ENCODE measurements around the gene CLIP4.

CLIP4 gene

GRCh38 chr2:29184531-29184930 is 69.3 kb downstream of the CLIP4 start:
- no peak overlapping the region for H3K27ac ChIP-seq (ENCODE audit: poor library complexity, severe bottlenecking)
- no peak for DNase-seq (ENCODE audit: low spot score)
- no peaks in the 10 kb centered on the region for H3K27me3 ChIP-seq (ENCODE audit: insufficient read depth, poor library complexity, severe bottlenecking)
- ATAC-seq (ENCODE audit: low read depth) = no peak
- H3K36me3 ChIP-seq (ENCODE audit: low read depth) = peaks cover 43% of the 10 kb centered on the region
- H3K9me3 ChIP-seq (ENCODE audit: severe bottlenecking) = no peaks in the 10 kb centered on the region
- H3K4me1 ChIP-seq (ENCODE audit: insufficient read depth, poor library complexity, severe bottlenecking) = no peaks in the 10 kb centered on the region
- TF ChIP-seq, protein P1, sequence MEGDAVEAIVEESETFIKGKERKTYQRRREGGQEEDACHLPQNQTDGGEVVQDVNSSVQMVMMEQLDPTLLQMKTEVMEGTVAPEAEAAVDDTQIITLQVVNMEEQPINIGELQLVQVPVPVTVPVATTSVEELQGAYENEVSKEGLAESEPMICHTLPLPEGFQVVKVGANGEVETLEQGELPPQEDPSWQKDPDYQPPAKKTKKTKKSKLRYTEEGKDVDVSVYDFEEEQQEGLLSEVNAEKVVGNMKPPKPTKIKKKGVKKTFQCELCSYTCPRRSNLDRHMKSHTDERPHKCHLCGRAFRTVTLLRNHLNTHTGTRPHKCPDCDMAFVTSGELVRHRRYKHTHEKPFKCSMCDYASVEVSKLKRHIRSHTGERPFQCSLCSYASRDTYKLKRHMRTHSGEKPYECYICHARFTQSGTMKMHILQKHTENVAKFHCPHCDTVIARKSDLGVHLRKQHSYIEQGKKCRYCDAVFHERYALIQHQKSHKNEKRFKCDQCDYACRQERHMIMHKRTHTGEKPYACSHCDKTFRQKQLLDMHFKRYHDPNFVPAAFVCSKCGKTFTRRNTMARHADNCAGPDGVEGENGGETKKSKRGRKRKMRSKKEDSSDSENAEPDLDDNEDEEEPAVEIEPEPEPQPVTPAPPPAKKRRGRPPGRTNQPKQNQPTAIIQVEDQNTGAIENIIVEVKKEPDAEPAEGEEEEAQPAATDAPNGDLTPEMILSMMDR (IDR thresholded peaks at IDR 0.05; ENCODE audit: poor library complexity, severe bottlenecking) = no peak
- no peak overlapping the region for H3K4me3 ChIP-seq (ENCODE audit: severe bottlenecking)

DNA sequence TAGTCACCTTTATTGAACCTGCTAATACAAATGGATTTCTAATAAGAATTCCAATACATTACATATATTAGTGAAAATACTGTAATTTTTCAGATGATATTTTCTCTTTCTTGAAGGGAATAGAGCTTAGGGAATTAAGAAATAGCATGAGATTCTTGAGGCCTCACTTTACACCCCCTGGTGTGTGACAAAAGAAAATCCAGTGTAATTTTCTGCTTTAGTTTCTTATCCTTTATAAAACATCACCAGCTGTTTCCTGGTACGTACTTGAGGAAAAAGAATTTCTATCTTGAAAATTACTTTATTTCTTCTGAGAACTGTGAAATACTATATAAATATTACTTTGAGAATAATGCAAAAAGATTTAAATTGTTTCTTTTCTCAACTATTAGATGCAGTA is 71.6 kb downstream of the CLIP4 start:
- Histone ChIP-seq H3K4me1 (ENCODE audit: insufficient read depth, poor library complexity, severe bottlenecking) (no peaks in the 10 kb centered on the region), H3K27ac (ENCODE audit: poor library complexity, severe bottlenecking) (no peak overlapping the region), H3K27me3 (ENCODE audit: insufficient read depth, poor library complexity, severe bottlenecking) (no peaks in the 10 kb centered on the region), H3K4me3 (ENCODE audit: severe bottlenecking) (no peak overlapping the region), H3K9me3 (ENCODE audit: severe bottlenecking) (no peaks in the 10 kb centered on the region), H3K36me3 (ENCODE audit: low read depth) (peaks cover 26% of the 10 kb centered on the region)
- no peak for DNase-seq (ENCODE audit: low spot score)
- TF ChIP-seq, protein P1 (IDR thresholded peaks at IDR 0.05; ENCODE audit: poor library complexity, severe bottlenecking) = no peak
- no peak for ATAC-seq (ENCODE audit: low read depth)

GRCh38 chr2:29187926-29188325 is 72.7 kb downstream of the CLIP4 start:
- Histone ChIP-seq H3K27me3 (ENCODE audit: insufficient read depth, poor library complexity, severe bottlenecking) (no peaks in the 10 kb centered on the region), H3K4me3 (ENCODE audit: severe bottlenecking) (no peak overlapping the region), H3K27ac (ENCODE audit: poor library complexity, severe bottlenecking) (no peak overlapping the region), H3K9me3 (ENCODE audit: severe bottlenecking) (no peaks in the 10 kb centered on the region), H3K36me3 (ENCODE audit: low read depth) (peaks cover 17% of the 10 kb centered on the region), H3K4me1 (ENCODE audit: insufficient read depth, poor library complexity, severe bottlenecking) (no peaks in the 10 kb centered on the region)
- TF ChIP-seq, protein P1 (IDR thresholded peaks at IDR 0.05; ENCODE audit: poor library complexity, severe bottlenecking) = no peak
- ATAC-seq (ENCODE audit: low read depth) = no peak
- DNase-seq (ENCODE audit: low spot score) = no peak

- no peak overlapping the region for H3K4me3 ChIP-seq (ENCODE audit: severe bottlenecking)
- H3K36me3 ChIP-seq (ENCODE audit: low read depth) = peaks cover 13% of the 10 kb centered on the region
- no peak for DNase-seq (ENCODE audit: low spot score)
- ATAC-seq (ENCODE audit: low read depth) = no peak
- TF ChIP-seq, protein P1 (IDR thresholded peaks at IDR 0.05; ENCODE audit: poor library complexity, severe bottlenecking) = no peak
- H3K4me1 ChIP-seq (ENCODE audit: insufficient read depth, poor library complexity, severe bottlenecking) = no peaks in the 10 kb centered on the region
- H3K27me3 ChIP-seq (ENCODE audit: insufficient read depth, poor library complexity, severe bottlenecking) = no peaks in the 10 kb centered on the region
- H3K9me3 ChIP-seq (ENCODE audit: severe bottlenecking) = no peaks in the 10 kb centered on the region
- no peak overlapping the region for H3K27ac ChIP-seq (ENCODE audit: poor library complexity, severe bottlenecking)
Observed at GRCh38 chr2:29189052-29189451, 73.8 kb downstream of the CLIP4 start.

DNA sequence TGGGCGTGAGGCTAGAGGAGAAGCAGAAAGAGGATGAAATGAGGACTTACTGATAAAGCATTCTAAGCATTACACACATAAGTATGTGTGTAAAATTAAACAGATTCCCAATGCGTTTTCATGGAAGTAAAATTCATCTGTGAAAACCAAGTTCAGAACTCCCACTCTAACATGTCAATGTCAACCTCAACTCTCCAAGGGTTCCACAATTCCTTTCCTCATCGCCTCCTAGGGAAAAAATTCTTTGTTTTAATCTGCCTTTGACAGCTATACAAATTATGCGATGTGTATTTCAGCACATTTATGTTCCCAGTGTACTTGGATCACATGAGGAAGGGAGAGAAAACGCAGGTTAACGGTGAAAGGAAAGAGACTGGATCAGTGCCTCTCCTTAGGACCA is 76.6 kb downstream of the CLIP4 start:
- H3K4me1 ChIP-seq (ENCODE audit: insufficient read depth, poor library complexity, severe bottlenecking) = no peaks in the 10 kb centered on the region
- no peak for DNase-seq (ENCODE audit: low spot score)
- TF ChIP-seq, protein P1 (IDR thresholded peaks at IDR 0.05; ENCODE audit: poor library complexity, severe bottlenecking) = no peak
- H3K36me3 ChIP-seq (ENCODE audit: low read depth) = peaks cover 4% of the 10 kb centered on the region; the same call in 1 of the 2 replicates
- H3K4me3 ChIP-seq (ENCODE audit: severe bottlenecking) = no peak overlapping the region
- ATAC-seq (ENCODE audit: low read depth) = no peak
- no peaks in the 10 kb centered on the region for H3K27me3 ChIP-seq (ENCODE audit: insufficient read depth, poor library complexity, severe bottlenecking)
- no peaks in the 10 kb centered on the region for H3K9me3 ChIP-seq (ENCODE audit: severe bottlenecking)
- H3K27ac ChIP-seq (ENCODE audit: poor library complexity, severe bottlenecking) = no peak overlapping the region
